A673 (cell line): ENCODE measurements around the gene ABCA4. TPM values are rescaled to one million over a fixed set of nuclear protein-coding genes. Genes with fewer than 3 reads are reported as not detected.

Experiments
- BruUV-seq: library from RNA; stranded (reverse); fragments of 400-500 nt; replicated peaks from 2 replicates; lab custom pipeline; 2021; lab: Mats Ljungman, UMichigan
- CTCF ChIA-PET: fragments of 300-600 bp; sonication (Branson Sonifier 250); formaldehyde crosslinking; loops from one replicate; lab custom pipeline; 2022; ENCODE audit warnings: antibody characterized with exemption; lab: Charles Lee
- POLR2A ChIA-PET: fragments of 300-600 bp; sonication (Branson Sonifier 250); formaldehyde crosslinking; loops from one replicate; lab custom pipeline; 2022; ENCODE audit warnings: antibody characterized with exemption; ENCODE audit not compliant: low non-redundant PET; lab: Charles Lee
- DNase-seq: peaks from one replicate; pipeline ENCODE4 v3.0.0-alpha.2; 2015; ENCODE audit warnings: low spot score
- H3K27ac ChIP-seq: fragments of 200-600 bp; sonication (generic); 2 replicates; pipeline ENCODE4 v1.5.1; 2016; ENCODE audit warnings: mixed run types, low read depth, mild to moderate bottlenecking, mixed read lengths, antibody characterized with exemption, low read length; ENCODE audit not compliant: poor library complexity, severe bottlenecking
- H3K27me3 ChIP-seq: fragments of 200-600 bp; sonication (generic); replicated peaks from 2 replicates; pipeline ENCODE4 v1.6.1; 2017; ENCODE audit warnings: mixed run types, low read depth, mild to moderate bottlenecking, mixed read lengths, antibody characterized with exemption, low read length; ENCODE audit not compliant: insufficient read depth, poor library complexity
- H3K36me3 ChIP-seq: fragments of 200-600 bp; sonication (generic); 2 replicates; pipeline ENCODE4 v1.6.1; 2016; ENCODE audit warnings: mixed run types, mild to moderate bottlenecking, mixed read lengths, antibody characterized with exemption, low read length; ENCODE audit not compliant: insufficient read depth, poor library complexity, severe bottlenecking
- H3K4me1 ChIP-seq: fragments of 200-600 bp; sonication (generic); 2 replicates; pipeline ENCODE4 v1.6.1; 2017; ENCODE audit warnings: mixed run types, mild to moderate bottlenecking, mixed read lengths, antibody characterized with exemption, low read length; ENCODE audit not compliant: insufficient read depth, poor library complexity, severe bottlenecking
- H3K4me3 ChIP-seq: fragments of 200-600 bp; sonication (generic); 2 replicates; pipeline ENCODE4 v1.5.1; 2016; ENCODE audit warnings: low read depth, mixed run types, mild to moderate bottlenecking, mixed read lengths, low read length; ENCODE audit not compliant: poor library complexity, severe bottlenecking
- H3K9me3 ChIP-seq: fragments of 200-600 bp; sonication (generic); 2 replicates; pipeline ENCODE4 v1.6.1; 2016; ENCODE audit warnings: mixed run types, low read depth, mild to moderate bottlenecking, mixed read lengths, antibody characterized with exemption, low read length; ENCODE audit not compliant: poor library complexity, severe bottlenecking
- CTCF ChIP-seq: fragments of 300-800, 200-600 bp; sonication (generic); conservative IDR thresholded peaks from 2 replicates; pipeline ENCODE4 v1.5.1; 2017; ENCODE audit warnings: low read depth, mild to moderate bottlenecking, antibody characterized with exemption, low read length, moderate library complexity, mixed read lengths
- EZH2 ChIP-seq: fragments of 200-600 bp; sonication (generic); IDR thresholded peaks from 2 replicates; pipeline ENCODE4 v1.6.1; 2017; ENCODE audit warnings: borderline replicate concordance, low read depth, mild to moderate bottlenecking, mixed read lengths, antibody characterized with exemption, low read length; ENCODE audit not compliant: poor library complexity, severe bottlenecking
- intact Hi-C: fragments of 100-400 bp; cut with micrococcal nuclease; formaldehyde crosslinking; loops from one replicate; pipeline ENCODE4 v1.10.0; 2022; ENCODE audit not compliant: unreplicated experiment
- total RNA-seq: library from RNA; stranded (reverse); gene quantifications from 2 replicates; pipeline ENCODE4 v1.2.3, GENCODE V29; 2021

The ABCA4 gene
- total RNA-seq, 1 experiment from 2014 or later: 0.09 TPM

GRCh38 chr1:93960641-93961147, 160.3 kb downstream of the ABCA4 start:
- H3K36me3 ChIP-seq: no peaks in the 10 kb centered on the region
- ChIA-PET CTCF (no interaction called here), POLR2A (no interaction called here)
- H3K4me1 ChIP-seq: no peaks in the 10 kb centered on the region
- intact Hi-C loops: no loop called here
- no peaks in the 10 kb centered on the region for H3K27me3 ChIP-seq
- BruUV-seq: no TSS peak
- TF ChIP-seq EZH2: no peak
- TF ChIP-seq CTCF: no peak
- H3K9me3 ChIP-seq: peaks cover 8% of the 10 kb centered on the region
- H3K4me3 ChIP-seq: no peak overlapping the region
- no peak overlapping the region for H3K27ac ChIP-seq
- DNase-seq: no peak

GRCh38 chr1:93959413-93959812, 161.5 kb downstream of the ABCA4 start:
- ChIA-PET POLR2A (no interaction called here), CTCF (no interaction called here)
- no peaks in the 10 kb centered on the region for H3K4me1 ChIP-seq
- H3K27me3 ChIP-seq: no peaks in the 10 kb centered on the region
- TF ChIP-seq EZH2 (no peak), CTCF (no peak)
- DNase-seq: no peak
- H3K36me3 ChIP-seq: no peaks in the 10 kb centered on the region
- intact Hi-C loops: no loop called here
- BruUV-seq: no TSS peak
- peaks cover 14% of the 10 kb centered on the region for H3K9me3 ChIP-seq
- H3K27ac ChIP-seq: no peak overlapping the region
- no peak overlapping the region for H3K4me3 ChIP-seq

- Histone ChIP-seq H3K27me3 (no peaks in the 10 kb centered on the region), H3K27ac (no peak overlapping the region), H3K36me3 (no peaks in the 10 kb centered on the region), H3K4me1 (no peaks in the 10 kb centered on the region), H3K4me3 (no peak overlapping the region), H3K9me3 (peaks cover 14% of the 10 kb centered on the region)
- no peak for DNase-seq
- BruUV-seq: no TSS peak
- ChIA-PET POLR2A (no interaction called here), CTCF (interaction anchor here (0.7 kb wide), 1 partner anchor 22 kb away, joined by 6 read pairs; no protein-coding TSS in a partner anchor)
- intact Hi-C loops: no loop called here
- TF ChIP-seq EZH2: no peak
- TF ChIP-seq CTCF: no peak
Observed at GRCh38 chr1:93958726-93959100, 162.2 kb downstream of the ABCA4 start.
